ENCODE measurements around the gene ALDH8A1. TPM values are rescaled to one million over a fixed set of nuclear protein-coding genes. Genes with fewer than 3 reads are reported as not detected.

ALDH8A1 gene
- total and polyA plus RNA-seq, 10 donors, result 0.52 to 5.7 (median 1.1) TPM

DNA sequence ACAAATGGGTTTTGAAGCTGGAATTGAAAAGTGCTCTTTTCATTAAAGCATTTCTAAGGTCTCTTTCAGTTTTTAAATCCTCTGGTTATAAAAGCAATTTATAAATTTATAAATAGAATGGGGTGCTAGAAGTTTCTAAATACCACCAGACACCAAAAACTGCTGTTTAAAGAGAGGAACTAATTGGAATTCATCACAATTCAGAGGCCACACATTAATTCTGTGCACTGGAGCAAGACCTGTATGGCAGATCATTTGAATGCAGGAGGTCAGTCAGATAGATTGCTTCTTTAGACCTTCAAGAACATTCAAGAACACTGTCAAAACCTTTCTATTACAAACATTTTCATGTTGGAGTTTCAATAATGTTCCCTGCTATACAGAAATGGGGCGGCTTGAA is 55.1 kb downstream of the ALDH8A1 start:
- no peaks in the 10 kb centered on the region for H3K4me1 ChIP-seq
- H3K27me3 ChIP-seq (replicated peaks in 1 of 7), result peaks cover 0 to 2% (median 0%) of the 10 kb centered on the region in 7 donors
- intact Hi-C loops (cut with DNase I; ENCODE audit: low total_unique reads), result no loop called here
- no peak for DNase-seq
- H3K9me3 ChIP-seq, result peaks cover 0 to 12% (median 3%) of the 10 kb centered on the region in 8 donors
- no peak overlapping the region for H3K4me3 ChIP-seq
- TF ChIP-seq POLR2AphosphoS5 (IDR thresholded peaks at IDR 0.05) (no peak), POLR2A (IDR thresholded peaks at IDR 0.05) (no peak)
- TF ChIP-seq, protein P1, sequence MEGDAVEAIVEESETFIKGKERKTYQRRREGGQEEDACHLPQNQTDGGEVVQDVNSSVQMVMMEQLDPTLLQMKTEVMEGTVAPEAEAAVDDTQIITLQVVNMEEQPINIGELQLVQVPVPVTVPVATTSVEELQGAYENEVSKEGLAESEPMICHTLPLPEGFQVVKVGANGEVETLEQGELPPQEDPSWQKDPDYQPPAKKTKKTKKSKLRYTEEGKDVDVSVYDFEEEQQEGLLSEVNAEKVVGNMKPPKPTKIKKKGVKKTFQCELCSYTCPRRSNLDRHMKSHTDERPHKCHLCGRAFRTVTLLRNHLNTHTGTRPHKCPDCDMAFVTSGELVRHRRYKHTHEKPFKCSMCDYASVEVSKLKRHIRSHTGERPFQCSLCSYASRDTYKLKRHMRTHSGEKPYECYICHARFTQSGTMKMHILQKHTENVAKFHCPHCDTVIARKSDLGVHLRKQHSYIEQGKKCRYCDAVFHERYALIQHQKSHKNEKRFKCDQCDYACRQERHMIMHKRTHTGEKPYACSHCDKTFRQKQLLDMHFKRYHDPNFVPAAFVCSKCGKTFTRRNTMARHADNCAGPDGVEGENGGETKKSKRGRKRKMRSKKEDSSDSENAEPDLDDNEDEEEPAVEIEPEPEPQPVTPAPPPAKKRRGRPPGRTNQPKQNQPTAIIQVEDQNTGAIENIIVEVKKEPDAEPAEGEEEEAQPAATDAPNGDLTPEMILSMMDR (IDR thresholded peaks at IDR 0.05 in 8 of 11, conservative IDR thresholded peaks at IDR 0.05 in 3 of 11), result no peak
- H3K36me3 ChIP-seq, result no peaks in the 10 kb centered on the region
- no peak overlapping the region for H3K27ac ChIP-seq
- WGBS, 5 donors, result 92 to 98% (median 97%) methylated on average over 1 of the region's 1 CpG

DNA sequence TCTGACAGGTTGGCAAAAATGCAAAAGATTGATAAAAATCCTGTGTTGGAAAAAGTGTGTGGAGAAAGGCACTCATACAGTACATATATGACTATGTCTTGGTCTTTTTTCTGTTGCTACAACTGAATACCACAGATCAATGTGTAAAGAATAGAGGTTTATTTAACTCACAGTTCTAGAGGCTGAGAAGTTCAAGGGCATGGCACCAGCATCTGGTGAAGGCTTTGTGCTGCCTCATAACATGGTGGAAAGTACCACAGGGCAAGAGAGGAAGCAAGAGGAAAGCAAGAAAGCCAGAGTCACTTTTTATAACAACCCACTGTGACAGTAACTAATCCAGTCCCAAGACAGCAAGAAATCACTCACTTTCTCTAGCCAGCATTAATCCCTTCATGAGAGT is 57.5 kb downstream of the ALDH8A1 start:
- no peaks in the 10 kb centered on the region for H3K4me1 ChIP-seq

DNA sequence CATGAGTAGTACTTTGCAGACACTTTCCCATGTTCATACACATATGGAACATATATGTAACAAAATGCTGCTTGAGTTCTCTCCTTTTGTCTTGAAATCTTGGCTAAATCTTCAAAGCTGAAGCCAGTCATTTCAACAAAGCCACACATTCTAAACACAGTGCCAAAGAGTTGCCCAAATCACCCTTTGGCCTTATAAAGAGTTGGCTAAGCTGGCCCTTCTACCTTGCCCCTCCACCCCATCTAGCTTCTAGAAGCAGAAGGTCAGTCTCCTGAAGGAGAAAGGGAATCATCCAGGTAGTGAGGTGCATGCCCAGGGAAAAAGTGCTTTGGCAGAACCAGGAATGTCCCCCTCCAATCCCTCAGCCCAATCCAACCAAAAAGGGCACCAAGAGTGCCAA is 58.3 kb downstream of the ALDH8A1 start:
- H3K4me3 ChIP-seq, result no peak overlapping the region
- peaks cover 0 to 2% (median 0%) of the 10 kb centered on the region in 7 donors for H3K27me3 ChIP-seq (replicated peaks in 1 of 7)
- no peak for DNase-seq
- TF ChIP-seq POLR2AphosphoS5 (IDR thresholded peaks at IDR 0.05), result no peak
- TF ChIP-seq POLR2A (IDR thresholded peaks at IDR 0.05), result no peak
- TF ChIP-seq, protein P1 (IDR thresholded peaks at IDR 0.05 in 8 of 11, conservative IDR thresholded peaks at IDR 0.05 in 3 of 11), result no peak
- H3K27ac ChIP-seq, result no peak overlapping the region
- H3K36me3 ChIP-seq, result no peaks in the 10 kb centered on the region
- H3K9me3 ChIP-seq, result peaks cover 0 to 12% (median 3%) of the 10 kb centered on the region in 8 donors
- intact Hi-C loops (cut with DNase I; ENCODE audit: low total_unique reads), result no loop called here
- H3K4me1 ChIP-seq, result no peaks in the 10 kb centered on the region

More for the DNA sequence above, 57.5 kb downstream of the ALDH8A1 start:
- no peak for DNase-seq
- Histone ChIP-seq H3K9me3 (peaks cover 0 to 12% (median 3%) of the 10 kb centered on the region in 8 donors), H3K4me3 (no peak overlapping the region), H3K27ac (no peak overlapping the region), H3K36me3 (no peaks in the 10 kb centered on the region), H3K27me3 (replicated peaks in 1 of 7) (peaks cover 0 to 2% (median 0%) of the 10 kb centered on the region in 7 donors)
- TF ChIP-seq, protein P1 (IDR thresholded peaks at IDR 0.05 in 8 of 11, conservative IDR thresholded peaks at IDR 0.05 in 3 of 11), result no peak
- no peak for TF ChIP-seq POLR2A (IDR thresholded peaks at IDR 0.05)
- TF ChIP-seq POLR2AphosphoS5 (IDR thresholded peaks at IDR 0.05), result no peak
- intact Hi-C loops (cut with DNase I; ENCODE audit: low total_unique reads), result no loop called here

DNA sequence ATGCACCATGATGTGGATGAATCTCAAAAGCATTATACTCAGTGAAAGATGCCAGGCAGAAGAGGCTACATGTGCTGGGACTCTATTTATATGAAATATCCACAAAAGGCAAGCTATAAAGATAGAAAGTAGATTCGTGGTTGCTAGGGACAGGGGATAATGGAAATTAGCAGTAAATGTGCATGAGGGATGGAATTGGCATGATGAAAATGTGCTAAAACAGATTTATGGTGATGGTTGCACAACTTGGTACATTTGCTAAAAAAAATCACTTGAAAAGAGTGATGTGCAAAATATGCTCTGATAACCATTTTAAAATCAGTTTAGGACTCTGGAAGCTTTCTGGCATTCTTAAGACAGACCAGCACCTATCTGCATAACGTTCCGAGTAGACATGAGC is 61.6 kb downstream of the ALDH8A1 start:
- Histone ChIP-seq H3K27ac (no peak overlapping the region), H3K4me1 (no peaks in the 10 kb centered on the region), H3K27me3 (replicated peaks in 1 of 7) (peaks cover 0 to 9% (median 0%) of the 10 kb centered on the region in 7 donors), H3K4me3 (no peak overlapping the region), H3K36me3 (no peaks in the 10 kb centered on the region), H3K9me3 (peaks cover 0 to 12% (median 3%) of the 10 kb centered on the region in 8 donors)
- TF ChIP-seq, protein P1 (IDR thresholded peaks at IDR 0.05 in 8 of 11, conservative IDR thresholded peaks at IDR 0.05 in 3 of 11), result no peak
- TF ChIP-seq POLR2A (IDR thresholded peaks at IDR 0.05) (no peak), POLR2AphosphoS5 (IDR thresholded peaks at IDR 0.05) (no peak)
- WGBS, 5 donors, result 75 to 82% (median 82%) methylated on average over 3 of the region's 3 CpGs
- no peak for DNase-seq
- intact Hi-C loops (cut with DNase I; ENCODE audit: low total_unique reads), result loop anchor here (10.0 kb wide), 1 partner anchor 734 kb away; no protein-coding TSS in a partner anchor
